Activated CD8-positive, alpha-beta T cell treated with anti-CD3 and anti-CD28 coated beads for 36 hours (primary cell): ENCODE measurements around the gene DRAP1. TPM values are rescaled to one million over a fixed set of nuclear protein-coding genes. Genes with fewer than 3 reads are reported as not detected.

Source experiments
- ATAC-seq: fragments of 200-7000 bp; cut with Tn5 transposase; one replicate; pipeline ENCODE4 v1.10.0; 2021; ENCODE audit warnings: mild to moderate bottlenecking, moderate library complexity
- CTCF ChIA-PET: fragments of 350-600 bp; sonication (Branson Sonifier 250); formaldehyde crosslinking; loops from one replicate; lab custom pipeline; 2021; ENCODE audit warnings: antibody characterized with exemption; lab: Charles Lee
- POLR2A ChIA-PET: fragments of 350-600 bp; sonication (Branson Sonifier 250); formaldehyde crosslinking; loops from one replicate; lab custom pipeline; 2021; ENCODE audit warnings: antibody characterized with exemption; lab: Charles Lee
- DNase-seq: peaks from one replicate; pipeline ENCODE4 v3.0.0-alpha.2; 2020
- H3K27ac Mint-ChIP-seq: one replicate; pipeline ENCODE4 v1.8.0; 2021; ENCODE audit warnings: mild to moderate bottlenecking, mixed read lengths
- H3K27me3 Mint-ChIP-seq: one replicate; pipeline ENCODE4 v1.8.0; 2021; ENCODE audit warnings: mixed read lengths
- H3K36me3 Mint-ChIP-seq: one replicate; pipeline ENCODE4 v1.8.0; 2021; ENCODE audit warnings: low read depth, mixed read lengths
- H3K4me1 Mint-ChIP-seq: one replicate; pipeline ENCODE4 v1.8.0; 2021; ENCODE audit warnings: low read depth, mixed read lengths
- H3K4me3 Mint-ChIP-seq: one replicate; pipeline ENCODE4 v1.8.0; 2021; ENCODE audit warnings: mild to moderate bottlenecking, moderate library complexity, mixed read lengths
- H3K9me3 Mint-ChIP-seq: one replicate; pipeline ENCODE4 v1.8.0; 2021; ENCODE audit warnings: mixed read lengths
- CTCF ChIP-seq: fragments of 200-600 bp; IDR thresholded peaks from one replicate; pipeline ENCODE4 v1.8.0; 2022; ENCODE audit warnings: antibody characterized with exemption, mild to moderate bottlenecking
- intact Hi-C: fragments of 100-400 bp; cut with micrococcal nuclease; formaldehyde crosslinking; loops from one replicate; pipeline ENCODE4 v1.10.0; 2022
- total RNA-seq, 2 experiments: library from RNA; stranded (reverse); gene quantifications; one replicate each; pipeline ENCODE4 v1.2.3, GENCODE V29; 2021

DRAP1 gene
- total RNA-seq, 2 experiments from 2014 or later, result 135 TPM

- Mint-ChIP-seq H3K27ac (no peak overlapping the region), H3K27me3 (no peaks in the 10 kb centered on the region), H3K4me3 (no peak overlapping the region), H3K36me3 (no peaks in the 10 kb centered on the region), H3K9me3 (no peaks in the 10 kb centered on the region), H3K4me1 (peaks cover 3% of the 10 kb centered on the region)
- intact Hi-C loops, result no loop called here
- ATAC-seq (no peak), DNase-seq (no peak)
- CTCF ChIA-PET, result interaction anchor here (0.8 to 1.5 kb wide), 3 partner anchors 54 to 100 kb away, joined by 3 to 5 read pairs (median 3); no protein-coding TSS in a partner anchor
- no peak for TF ChIP-seq CTCF
- POLR2A ChIA-PET, result no interaction called here
Measured at GRCh38 chr11:65944767-65945166, 25.5 kb downstream of the DRAP1 start.

GRCh38 chr11:65945430-65945911, 26.2 kb downstream of the DRAP1 start, which contains the start of gene TSGA10IP:
TSGA10IP (plus strand) TSS chr11:65945480; CDS start chr11:65945676, 196 bp downstream.
- ATAC-seq, result no peak
- ChIA-PET POLR2A (no interaction called here), CTCF (interaction anchor here (1.7 kb wide), 1 partner anchor 166 kb away, joined by 3 read pairs; no protein-coding TSS in a partner anchor)
- Mint-ChIP-seq H3K9me3 (no peaks in the 10 kb centered on the region), H3K36me3 (no peaks in the 10 kb centered on the region), H3K4me1 (peaks cover 3% of the 10 kb centered on the region), H3K4me3 (no peak within 1 kb of the TSS), H3K27me3 (no peaks in the 10 kb centered on the region), H3K27ac (no peak within 1 kb of the TSS)
- no peak for TF ChIP-seq CTCF
- intact Hi-C loops, result no loop called here
- no peak for DNase-seq

- no peak overlapping the region for H3K4me3 Mint-ChIP-seq
- ChIA-PET CTCF (interaction anchor here (1.7 to 2.6 kb wide), 2 partner anchors 14 to 167 kb away, joined by 3 to 9 read pairs; no protein-coding TSS in a partner anchor), POLR2A (interaction anchor here (1.2 kb wide), 1 partner anchor 8 kb away, joined by 3 read pairs; no protein-coding TSS in a partner anchor)
- no peak for TF ChIP-seq CTCF
- peaks cover 3% of the 10 kb centered on the region for H3K4me1 Mint-ChIP-seq
- DNase-seq, result no peak
- H3K9me3 Mint-ChIP-seq, result no peaks in the 10 kb centered on the region
- H3K27ac Mint-ChIP-seq, result no peak overlapping the region
- intact Hi-C loops, result no loop called here
- no peaks in the 10 kb centered on the region for H3K27me3 Mint-ChIP-seq
- ATAC-seq, result no peak
- H3K36me3 Mint-ChIP-seq, result no peaks in the 10 kb centered on the region
Measured at GRCh38 chr11:65945941-65946558, 26.8 kb downstream of the DRAP1 start.

GRCh38 chr11:65946655-65947054, 27.4 kb downstream of the DRAP1 start:
- Mint-ChIP-seq H3K4me3 (no peak overlapping the region), H3K36me3 (no peaks in the 10 kb centered on the region), H3K27ac (no peak overlapping the region), H3K27me3 (no peaks in the 10 kb centered on the region), H3K4me1 (no peaks in the 10 kb centered on the region), H3K9me3 (no peaks in the 10 kb centered on the region)
- intact Hi-C loops, result no loop called here
- DNase-seq, result no peak
- POLR2A ChIA-PET, result interaction anchor here (1.2 kb wide), 1 partner anchor 9 kb away, joined by 3 read pairs; no protein-coding TSS in a partner anchor
- no peak for ATAC-seq
- no peak for TF ChIP-seq CTCF
- CTCF ChIA-PET, result interaction anchor here (1.7 to 2.6 kb wide), 2 partner anchors 14 to 167 kb away, joined by 3 to 9 read pairs; no protein-coding TSS in a partner anchor

GRCh38 chr11:65947133-65947532, 27.9 kb downstream of the DRAP1 start:
- ChIA-PET POLR2A (interaction anchor here (1.2 kb wide), 1 partner anchor 9 kb away, joined by 3 read pairs; no protein-coding TSS in a partner anchor), CTCF (interaction anchor here (1.2 to 2.6 kb wide), 2 partner anchors 15 to 61 kb away, joined by 3 to 9 read pairs; no protein-coding TSS in a partner anchor)
- DNase-seq, result no peak
- H3K27ac Mint-ChIP-seq, result no peak overlapping the region
- H3K9me3 Mint-ChIP-seq, result no peaks in the 10 kb centered on the region
- no peaks in the 10 kb centered on the region for H3K27me3 Mint-ChIP-seq
- H3K36me3 Mint-ChIP-seq, result no peaks in the 10 kb centered on the region
- TF ChIP-seq CTCF, result no peak
- intact Hi-C loops, result no loop called here
- no peak overlapping the region for H3K4me3 Mint-ChIP-seq
- no peak for ATAC-seq
- no peaks in the 10 kb centered on the region for H3K4me1 Mint-ChIP-seq
